CD4-positive, alpha-beta T cell treated with Interleukin-15 for 1 hour (primary cell): ENCODE measurements around the gene PLIN5.

Experiments
- DNase-seq: peaks from one replicate; pipeline ENCODE4 v3.0.0-alpha.2; 2020

Gene PLIN5, protein sequence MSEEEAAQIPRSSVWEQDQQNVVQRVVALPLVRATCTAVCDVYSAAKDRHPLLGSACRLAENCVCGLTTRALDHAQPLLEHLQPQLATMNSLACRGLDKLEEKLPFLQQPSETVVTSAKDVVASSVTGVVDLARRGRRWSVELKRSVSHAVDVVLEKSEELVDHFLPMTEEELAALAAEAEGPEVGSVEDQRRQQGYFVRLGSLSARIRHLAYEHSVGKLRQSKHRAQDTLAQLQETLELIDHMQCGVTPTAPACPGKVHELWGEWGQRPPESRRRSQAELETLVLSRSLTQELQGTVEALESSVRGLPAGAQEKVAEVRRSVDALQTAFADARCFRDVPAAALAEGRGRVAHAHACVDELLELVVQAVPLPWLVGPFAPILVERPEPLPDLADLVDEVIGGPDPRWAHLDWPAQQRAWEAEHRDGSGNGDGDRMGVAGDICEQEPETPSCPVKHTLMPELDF

DNA sequence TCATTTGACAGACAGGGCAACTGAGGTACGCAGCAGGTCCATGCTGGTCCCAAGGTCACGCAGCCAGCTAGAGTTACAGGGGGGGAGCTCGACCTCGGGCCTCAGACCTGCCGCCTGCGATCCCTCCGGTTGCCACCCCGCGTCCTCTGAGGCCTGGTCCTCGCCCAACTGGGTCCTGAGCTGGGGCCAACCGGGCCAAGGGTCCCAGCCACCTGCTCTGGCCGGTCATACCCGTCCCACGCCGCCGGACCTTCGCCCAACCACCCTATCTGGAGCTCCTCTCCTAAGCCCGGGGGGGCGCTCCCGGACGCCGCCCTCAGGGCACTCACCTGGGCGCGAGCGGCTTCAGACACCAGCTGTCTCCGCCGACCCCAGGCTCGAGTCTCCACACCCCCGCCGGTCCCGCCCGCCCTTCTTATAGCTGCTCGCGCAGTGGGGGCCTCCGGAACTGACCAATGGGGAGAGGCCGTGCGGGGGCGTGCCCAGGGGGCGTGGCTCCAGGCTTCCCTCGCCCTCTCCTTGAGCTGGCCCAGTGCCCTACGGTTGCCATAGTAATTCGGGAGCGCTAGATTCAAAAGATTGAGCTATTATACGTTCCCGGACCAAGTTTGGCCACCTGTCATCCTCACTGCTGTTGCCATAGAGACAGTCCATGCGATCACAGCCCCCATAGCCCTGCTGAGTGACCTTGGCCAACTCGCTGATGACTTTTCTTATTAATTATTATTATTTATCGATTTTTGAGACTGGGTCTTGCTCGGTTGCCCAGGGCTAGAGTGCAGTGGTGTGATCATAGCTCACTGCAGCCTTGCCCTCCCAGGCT, at the start of gene PLIN5:
TSS of gene PLIN5 (minus strand) at position 389 of the 823 bp plus-strand sequence. CDS start 1,150 bp downstream, outside the sequence.
- DNase-seq = peak; percentile 63

DNA sequence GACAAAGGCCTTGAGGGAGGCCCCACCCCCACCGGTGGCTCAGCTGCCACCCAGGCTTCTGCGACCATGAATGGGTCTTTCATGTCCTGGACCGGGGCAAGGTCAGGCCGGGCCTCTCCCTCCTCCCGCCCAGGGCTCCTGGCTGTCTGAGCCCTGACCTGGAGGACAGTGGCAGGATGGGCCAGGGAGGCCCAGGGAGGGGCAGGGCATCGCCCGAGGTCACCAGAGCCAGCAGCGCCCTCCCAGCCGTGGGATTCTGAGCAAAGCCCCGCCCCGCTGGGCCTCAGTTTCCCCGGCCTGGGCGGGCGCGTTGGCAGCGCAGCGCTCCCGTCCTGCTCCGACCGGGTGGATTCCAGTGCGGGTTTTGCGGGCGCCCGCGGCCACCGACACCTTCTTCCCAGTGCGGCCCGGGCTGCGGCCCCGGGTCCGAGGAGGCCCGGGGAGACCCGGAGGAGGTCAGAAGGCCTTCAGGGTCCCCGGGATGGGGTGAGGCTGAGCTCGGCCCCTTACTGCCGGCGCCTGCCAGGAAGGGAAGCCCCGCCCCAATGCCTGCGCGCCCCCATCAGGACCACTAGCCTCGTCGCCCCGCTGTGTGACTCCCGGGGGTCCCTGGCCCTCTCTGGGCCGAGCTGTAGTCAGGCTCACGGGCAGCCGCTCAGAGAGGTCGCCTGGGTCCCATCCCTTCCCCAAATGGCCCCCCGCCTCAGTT, 49.1 kb upstream of the PLIN5 start:
- no peak for DNase-seq

DNA sequence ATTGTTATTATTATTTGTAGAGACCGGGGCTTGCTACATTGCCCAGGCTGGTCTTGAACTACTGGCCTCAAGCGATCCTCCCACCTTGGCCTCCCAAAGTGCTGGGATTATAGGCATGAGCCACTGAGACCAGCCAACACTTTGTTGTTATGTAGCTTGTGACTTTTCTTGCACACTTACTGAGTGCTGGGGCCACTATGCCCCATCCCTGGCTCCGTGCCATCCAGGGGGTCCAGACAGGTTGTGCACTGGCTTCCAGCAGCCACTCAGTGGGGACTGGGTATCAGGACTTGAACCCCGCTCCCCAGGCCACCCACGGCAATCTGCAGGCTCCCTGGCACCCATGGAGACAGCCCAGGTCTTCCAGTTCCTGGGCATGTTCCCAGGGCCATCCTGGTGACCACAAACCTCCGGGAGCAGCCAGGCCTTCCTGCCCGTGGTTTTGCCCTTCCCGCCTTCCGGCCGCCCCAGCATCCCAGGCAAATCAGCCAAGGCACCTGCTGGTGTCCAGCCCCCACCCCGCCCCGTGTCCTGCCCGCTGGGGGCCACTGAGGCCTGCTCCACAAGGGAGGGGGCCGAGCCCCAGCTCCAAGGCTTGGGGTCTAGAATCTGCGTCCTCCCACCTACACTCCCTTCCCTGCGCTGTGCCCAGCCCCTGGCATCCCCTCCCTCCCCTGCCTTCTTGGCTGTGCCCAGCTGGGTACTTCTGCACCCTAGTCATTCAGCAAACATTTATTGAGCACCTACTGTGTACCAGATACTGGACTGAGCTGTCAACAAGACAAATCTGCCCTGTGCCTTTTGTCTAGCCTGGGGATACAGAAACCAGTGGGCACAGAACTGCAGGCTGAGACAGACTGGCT, 48.2 kb upstream of the PLIN5 start:
- DNase-seq = no peak

DNA sequence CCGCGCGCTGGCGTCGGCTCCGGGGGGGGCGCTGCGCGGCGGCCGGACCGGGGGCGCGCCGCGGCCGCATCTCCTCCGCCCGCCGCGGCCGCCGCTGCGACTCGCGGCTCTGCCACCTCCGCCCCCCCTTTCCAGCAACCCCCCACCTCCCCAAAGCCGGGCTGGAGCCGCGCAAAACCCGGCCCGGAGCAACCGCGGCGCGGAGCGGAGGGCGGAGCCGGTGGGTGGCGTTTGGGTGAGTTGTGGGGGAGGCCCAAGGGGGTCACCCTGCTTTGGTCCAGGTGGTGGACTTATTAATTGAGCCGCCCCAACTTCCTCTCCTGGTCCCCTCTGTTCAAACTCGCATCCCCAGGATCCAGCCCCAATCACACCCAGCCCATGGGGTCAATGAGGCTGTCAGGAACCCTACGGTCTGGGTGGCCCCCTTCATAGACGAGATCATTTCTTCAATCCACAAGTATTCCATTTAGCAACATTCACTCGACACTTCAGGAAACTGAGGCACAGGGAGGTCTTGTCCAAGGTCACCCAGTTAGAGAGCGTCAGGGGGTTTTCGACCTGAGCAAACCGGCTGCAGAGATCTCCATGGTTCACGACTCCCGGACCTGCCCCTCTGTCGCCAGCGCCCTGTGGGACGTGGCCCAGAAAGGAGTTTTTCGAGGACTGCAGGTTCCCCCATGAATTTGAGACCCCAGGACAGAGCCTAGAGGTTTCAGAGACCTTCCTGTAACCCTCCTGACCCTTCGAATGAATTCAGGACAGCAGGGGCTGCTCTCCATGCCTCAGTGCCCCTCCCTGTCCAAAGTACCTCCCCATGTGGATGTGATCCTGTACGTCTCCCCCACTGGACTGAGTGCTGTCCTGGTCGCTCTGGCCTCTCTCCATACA, 46.9 kb upstream of the PLIN5 start:
- DNase-seq = no peak

DNA sequence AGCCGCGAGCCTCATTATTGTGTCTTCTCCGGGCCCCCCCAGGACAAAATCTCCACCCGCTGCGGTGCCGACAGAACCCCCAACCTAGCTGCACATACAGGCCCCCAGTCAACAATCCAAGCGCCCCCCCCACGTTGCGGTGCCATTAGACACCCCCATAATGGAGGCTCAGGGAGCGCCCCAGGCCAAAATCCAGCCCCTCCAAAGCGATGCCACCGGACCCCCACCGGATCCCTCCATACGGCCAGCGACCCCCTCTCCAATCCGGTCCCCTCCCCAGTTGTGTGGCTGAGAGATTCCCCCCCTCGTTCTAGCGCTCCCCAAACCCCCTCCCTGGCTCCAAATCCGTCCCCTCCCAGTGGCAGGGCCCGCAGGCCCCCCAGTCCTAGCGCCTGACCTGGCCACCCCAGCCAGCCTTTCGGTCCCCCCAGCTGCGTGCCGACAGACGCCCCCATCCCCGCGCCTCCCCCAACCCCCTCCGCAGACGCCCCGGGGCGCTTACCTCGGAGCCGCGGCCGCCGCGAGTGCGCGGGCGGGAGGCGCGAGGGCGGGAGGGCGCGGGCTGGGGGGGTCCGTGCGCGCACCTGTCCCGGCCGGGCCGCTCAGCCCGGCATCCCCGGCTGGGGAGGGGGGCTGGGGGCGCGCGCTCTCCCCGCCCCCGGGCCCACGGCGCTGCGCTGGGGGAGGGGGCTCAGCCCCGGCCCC, 46.1 kb upstream of the PLIN5 start:
- no peak for DNase-seq

DNA sequence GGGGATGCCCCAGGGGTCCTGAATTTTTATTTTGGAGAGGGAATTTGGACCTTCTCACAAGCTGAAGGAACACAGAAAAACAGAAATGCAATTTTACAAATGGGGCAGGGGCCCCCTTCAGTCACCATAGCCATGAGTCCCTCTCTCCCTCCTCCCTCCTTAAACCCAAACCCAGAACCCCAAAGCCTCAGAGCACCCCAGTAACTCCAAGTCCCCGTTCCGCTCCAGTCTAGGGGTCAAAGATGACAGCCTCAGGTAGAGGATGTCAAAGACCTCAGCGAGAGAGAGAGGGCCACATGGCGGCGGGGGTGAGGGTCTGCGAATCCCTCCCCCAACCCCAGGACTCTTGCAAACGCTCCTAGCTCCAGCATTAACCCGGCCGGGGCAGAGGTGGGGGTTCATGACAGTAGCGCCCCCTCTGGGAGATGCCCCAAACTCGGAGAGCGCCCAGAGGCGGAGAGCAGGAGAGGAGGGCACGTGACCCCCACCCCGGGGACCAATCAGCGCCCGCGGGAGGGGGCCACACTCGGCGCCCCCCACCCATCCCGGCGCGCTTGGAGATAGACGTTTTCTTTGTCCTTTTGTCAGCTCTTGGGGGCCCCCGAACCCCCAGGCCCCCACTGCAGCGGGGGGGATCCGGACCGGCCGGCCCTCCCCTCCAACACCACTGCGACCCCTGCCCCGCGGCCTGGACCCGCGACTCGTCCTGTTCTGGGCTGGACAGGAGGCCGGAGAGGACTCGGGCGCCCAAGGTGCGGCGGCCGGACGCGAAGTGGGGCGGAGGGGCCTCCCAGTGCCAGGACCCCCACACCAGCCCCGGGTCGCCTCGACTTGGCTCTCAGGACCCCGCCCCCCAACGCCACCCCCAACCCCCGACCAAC, 45.2 kb upstream of the PLIN5 start:
- no peak for DNase-seq

DNA sequence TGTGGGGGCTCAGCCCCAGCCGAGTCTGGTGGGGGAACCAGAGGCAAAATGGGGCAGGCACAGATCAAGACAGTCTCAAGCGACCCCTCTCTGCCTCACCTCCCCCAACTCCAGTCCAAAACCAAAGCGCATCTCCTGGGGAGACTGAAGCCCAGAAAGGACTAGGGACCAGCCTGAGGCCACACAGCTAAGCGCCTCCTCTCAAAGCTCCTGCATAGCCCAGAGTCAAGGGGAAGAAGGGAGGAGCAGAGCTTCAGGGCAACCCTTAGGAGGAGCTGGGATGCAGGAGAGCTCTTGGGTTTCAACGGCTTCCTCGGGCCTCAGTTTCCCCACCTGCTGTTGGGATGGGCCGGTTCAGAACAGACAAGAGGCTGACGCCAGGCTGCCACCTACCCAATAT, 44.4 kb upstream of the PLIN5 start:
- DNase-seq = no peak

DNA sequence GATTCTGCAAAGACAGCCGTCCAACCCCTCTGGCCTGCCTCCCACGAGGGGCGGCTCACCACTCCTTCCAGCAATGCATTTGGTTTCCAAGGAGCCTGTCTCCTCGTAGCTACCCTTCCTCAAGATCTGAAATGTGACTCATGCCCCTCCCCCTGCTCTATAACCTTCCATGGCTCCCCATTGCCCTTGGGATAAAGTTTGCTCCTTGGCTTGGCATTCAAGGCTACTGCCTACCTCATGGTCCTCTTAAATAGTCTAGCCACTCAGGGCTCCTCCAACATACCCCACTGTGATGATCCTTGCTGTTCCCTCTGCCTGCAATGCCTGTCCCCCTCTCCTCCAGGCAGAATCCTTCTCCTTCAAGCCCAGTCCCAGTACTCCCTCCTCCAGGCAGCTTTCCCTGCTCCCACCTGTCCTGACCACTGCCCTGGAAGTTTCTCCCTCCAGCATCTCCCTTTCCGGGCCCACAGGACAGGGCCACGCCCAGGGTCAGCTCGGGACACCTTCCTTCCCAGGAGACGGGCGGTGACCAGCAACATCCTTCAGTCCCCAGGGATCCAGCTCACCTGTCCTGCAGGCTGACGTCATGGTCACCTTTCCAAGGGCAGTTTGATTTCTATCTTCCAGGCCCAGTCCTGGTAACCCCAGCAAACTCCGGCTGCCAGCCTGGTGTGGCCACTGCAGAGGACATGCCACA, 43.7 kb upstream of the PLIN5 start:
- no peak for DNase-seq

DNA sequence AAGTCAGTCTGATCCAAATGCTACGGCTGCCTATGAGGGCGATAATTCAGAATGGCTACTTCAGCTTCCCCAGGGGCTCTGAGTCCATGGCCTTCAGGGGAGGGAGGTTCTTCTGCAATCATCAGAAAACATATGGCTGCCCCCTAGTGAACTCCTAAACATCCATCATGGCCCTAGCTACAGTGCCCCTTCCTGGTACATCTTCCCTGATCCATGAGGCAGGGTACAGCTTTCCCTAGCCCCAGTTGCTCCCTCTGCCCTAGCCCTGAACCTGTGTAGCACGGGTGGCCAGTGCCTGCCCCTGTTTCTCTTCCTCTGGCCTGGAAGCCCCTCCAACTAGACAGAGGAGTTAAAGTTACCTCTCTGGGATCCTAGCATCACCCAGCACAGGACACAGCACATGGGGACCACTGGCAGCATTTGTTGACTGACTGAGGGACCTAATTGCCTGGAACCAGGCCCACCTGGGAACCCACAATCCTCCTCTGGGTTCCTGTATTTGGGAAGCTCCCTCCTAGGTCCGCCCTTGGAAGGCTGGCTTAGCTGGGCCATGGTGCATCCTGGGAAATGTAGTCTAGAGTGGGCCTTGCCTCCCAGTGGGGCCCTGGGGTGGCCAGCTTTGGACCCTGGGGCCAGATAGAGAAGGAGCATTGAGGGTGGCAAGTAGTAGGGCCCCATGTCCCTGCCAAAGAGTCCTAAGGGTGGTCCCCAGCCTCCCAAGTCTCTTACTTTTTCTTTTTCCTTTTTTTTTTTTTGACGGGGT, 42.2 kb upstream of the PLIN5 start:
- no peak for DNase-seq

DNA sequence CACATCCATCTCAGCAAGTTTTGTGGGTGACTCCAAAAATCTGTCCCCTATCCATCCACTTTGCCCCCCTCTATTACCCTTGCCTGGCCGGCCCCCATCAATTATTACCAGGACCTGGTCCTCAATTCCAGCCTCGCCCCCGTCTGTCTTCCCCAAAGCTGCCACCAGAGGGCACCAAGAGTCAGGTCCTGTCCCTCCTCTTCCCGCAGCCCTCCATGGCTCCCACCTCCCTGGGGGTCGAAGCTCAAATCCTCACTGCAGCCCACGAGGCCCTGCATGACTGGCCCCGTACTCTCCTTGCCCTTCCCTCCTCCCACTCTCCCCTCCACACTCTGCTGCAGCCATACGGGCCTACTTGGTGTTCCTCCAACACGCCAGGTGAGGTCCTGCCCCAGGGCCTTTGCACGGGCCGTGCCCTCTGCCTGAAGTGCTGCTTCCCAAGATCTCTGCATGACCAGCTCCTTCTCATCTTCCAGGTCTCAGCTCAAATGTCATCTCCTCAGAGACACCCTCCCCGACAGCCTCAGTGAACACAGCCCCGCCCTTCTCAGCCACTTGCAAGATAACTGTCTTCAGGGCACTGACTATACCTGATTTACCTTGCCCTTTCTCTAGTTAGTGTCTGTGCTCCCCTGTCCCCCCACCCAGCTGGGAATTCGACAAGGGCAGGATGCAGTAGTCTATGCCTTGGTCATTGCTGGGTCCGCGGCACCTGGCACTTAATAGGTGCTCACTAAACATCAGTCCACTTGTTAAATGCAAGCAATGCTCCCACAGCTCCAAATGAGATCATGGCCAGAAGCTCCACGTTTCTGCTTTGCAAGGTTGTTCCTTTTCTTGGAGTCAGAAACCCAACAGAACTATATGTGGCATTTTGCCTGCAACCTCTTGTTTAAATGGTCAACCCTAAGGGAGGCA, 41.3 kb upstream of the PLIN5 start:
- peak; percentile 57 for DNase-seq

DNA sequence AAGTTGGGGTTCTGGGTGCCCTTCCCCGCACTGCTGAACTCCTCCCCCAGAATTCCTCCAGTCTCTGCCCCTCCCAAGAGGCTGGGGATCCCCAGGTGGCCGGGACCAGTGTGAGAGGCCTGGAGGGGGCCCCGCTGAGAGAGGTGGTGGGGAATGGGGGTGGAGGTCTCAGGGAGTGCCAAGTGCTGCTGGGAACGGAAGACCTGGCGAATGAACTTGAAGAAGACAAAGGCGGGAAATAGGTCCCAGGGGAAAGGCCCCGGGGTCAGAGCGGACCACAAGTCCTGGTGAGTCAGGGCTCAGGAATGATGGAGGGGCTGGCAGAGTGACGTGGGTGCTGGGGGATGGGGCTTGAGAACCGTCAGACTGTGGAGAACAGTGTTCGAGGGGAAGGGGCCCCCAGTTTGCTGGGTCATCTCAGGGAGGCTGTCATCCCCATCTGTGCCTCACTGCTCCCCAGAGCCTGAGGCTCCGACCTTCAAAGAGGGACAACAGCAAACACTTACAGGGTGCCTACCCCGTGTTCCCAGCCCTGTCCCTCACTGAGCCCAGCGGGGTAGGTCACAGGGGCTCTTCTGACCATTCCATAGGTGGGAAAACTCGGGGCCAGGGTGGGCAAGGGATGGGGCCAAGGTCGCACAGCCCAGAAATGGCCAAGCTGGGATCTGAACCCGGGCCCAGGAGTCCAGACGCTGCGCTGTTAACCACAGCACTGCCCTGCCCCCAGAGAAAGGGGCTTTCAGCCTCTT, 40.4 kb upstream of the PLIN5 start:
- DNase-seq = peak; percentile 31

DNA sequence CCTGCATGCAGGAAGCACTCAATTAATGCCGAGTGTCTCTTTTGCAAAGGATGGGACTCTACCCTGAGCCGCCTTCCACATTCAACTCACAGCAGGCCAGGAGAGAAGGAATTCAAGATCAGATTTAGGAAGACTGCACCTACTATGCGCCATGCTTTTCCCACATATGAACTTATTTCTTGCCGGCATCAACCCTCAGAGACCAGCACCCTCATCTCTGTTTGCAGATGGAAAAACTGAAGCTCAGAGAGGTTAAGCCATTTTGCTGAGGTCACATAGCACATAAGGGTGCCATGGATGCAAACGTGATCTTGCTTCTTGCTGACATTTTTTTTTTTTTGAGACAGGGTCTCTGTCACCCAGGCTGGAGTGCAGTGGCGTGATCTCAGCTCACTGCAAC, 38.7 kb upstream of the PLIN5 start:
- DNase-seq = no peak

DNA sequence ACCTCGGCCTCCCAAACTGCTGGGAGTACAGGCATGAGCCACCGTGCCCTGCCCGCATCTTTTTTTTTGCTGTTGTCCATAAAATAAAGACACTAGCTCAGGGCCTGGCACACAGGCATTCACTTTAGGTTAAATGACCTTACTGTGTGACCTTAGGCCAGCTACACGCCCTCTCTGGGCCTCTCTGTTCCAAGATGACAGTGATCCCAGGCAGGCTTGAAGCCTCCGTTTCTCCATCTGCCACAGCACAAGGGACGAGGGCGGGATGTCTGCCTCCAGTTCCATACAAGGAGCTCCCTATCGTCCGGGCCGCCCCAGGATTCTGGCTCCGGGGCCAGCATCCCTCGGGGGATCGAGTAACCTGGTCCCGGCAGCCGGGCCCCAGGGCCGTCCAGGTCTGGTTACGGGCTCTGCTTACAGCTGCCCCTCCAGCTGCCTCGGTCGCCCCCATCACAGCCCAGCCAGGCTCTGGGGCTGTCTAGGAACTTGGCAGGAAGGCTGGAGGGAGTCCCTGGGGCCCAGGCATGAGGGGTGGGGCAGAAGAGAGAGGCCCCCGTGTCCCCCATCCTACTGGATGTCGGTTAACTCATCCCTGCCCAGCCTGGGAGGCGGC, 36.4 kb upstream of the PLIN5 start:
- no peak for DNase-seq

DNA sequence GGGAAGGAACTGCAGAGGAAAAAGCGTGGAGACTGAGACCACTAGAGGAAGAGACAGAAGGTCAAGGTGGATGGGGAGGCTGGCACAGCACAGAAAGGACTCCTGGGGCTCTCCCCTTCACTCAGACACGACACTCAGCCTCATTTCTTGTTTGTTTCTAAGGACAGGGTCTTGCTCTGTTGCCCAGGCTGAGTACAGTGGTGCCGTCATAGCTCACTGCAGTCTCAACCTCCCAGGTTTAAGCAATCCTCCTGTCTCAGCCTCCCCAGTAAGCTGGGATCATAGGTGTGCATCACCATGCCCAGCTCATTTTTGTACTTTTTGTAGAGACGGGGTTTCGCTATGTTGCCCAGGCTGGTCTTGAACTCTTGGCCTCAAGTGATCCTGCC, 35.9 kb upstream of the PLIN5 start:
- DNase-seq = no peak

DNA sequence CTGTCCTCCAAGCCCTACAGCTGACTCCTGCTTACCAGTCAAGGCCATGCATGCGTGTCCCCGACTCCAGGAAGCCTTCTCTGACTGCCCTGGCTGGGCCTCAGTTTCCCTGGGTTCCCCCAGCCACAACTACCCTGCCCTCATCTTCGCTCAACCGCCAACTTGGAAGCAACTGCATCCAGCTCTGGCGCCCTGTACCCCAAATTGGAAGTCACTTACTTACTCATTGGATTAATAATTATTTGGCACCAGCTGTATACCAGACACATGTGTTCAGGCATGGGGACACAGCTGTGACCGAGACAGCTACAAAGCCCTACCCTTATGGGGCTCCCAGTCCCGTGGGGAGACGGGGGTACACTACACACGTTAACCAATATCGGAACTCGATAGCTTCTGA, 35.4 kb upstream of the PLIN5 start:
- no peak for DNase-seq

DNA sequence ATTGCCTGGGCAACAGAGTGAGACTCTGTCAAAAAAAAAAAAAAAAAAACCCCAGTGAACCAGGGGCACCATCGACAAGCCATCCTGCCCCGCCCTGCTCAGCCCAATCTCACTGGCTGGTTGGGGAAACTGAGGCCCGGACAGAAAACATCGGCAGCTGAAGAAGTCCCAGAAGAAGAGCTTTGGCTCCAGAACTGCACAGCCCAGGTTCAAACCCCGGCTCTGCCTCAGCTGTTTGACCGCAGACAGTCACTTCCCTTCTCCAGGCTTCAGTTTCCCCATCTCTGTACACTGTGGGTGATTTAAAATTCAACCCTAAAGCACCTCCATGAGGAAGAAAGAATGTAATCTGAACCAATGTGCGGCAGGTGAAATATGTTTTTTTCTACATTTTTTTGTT, 33.9 kb upstream of the PLIN5 start:
- DNase-seq = no peak
